RPMI8226 (cell line): ENCODE measurements around the gene DCP2.

Source experiments
- DNase-seq: peaks from one replicate; pipeline ENCODE4 v3.0.0-alpha.2; 2015

DCP2 gene

DNA sequence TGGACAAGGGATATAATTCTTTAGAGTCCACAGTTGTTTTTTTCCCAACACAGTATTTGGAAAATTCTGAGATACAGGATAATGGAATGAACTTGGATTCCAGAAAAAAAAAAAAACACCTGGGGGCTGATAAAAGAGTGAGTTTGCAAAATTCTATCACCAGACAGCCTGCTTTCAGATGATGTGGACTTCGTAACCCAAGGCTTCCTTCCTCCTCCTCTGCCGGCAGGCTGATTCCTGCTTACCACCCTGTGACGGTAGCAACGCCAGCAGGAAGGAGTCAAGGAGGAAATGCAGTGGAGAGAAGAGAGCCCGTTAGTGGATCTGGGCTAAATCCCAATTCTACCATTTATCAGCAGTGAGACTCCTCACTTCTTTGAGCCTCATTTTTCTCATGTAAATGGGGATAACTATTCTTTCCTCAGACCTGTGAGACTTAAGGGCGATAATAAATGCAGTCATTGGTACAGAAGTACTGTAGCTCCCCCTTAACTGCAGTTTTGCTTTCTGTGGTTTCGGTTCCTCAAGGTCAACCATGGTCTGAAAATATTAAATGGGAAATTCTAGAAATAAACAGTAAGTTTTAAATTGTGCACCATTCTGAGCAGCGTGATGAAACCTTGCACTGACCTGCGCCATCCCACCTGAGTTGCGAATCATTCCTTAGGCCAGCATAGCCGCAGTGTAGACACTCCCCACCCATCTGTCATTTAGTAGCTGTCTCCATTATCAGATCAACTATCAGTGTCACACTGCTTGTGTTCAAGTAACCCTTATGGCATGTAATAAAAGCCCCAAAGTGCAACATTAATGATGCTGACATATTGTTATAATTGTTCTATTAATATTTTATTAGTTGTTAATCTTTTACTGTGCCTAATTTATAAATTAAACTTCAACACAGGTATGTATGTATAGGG lies 71.4 kb downstream of the DCP2 start:
- DNase-seq: peak; percentile 48

DNA sequence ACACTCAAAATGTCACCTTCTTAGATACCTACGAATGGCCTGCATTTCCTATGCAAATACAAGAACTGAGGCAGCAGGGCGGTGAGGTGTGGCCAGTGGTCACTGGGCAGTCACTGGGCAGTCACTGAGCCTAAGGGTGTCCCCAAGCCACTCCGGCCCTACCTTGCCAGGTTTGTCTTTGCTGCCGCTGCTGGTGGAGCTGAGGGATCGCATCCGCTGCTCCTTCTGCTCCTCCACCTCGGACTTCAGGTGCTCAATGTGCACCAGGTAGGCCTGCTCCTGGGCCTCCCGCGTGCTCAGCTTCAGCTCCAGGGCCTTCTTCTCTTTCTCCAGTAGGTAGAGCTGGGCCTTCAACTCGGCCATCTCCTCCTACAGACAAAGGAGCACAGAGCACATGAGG lies 72.3 kb downstream of the DCP2 start:
- no peak for DNase-seq

DNA sequence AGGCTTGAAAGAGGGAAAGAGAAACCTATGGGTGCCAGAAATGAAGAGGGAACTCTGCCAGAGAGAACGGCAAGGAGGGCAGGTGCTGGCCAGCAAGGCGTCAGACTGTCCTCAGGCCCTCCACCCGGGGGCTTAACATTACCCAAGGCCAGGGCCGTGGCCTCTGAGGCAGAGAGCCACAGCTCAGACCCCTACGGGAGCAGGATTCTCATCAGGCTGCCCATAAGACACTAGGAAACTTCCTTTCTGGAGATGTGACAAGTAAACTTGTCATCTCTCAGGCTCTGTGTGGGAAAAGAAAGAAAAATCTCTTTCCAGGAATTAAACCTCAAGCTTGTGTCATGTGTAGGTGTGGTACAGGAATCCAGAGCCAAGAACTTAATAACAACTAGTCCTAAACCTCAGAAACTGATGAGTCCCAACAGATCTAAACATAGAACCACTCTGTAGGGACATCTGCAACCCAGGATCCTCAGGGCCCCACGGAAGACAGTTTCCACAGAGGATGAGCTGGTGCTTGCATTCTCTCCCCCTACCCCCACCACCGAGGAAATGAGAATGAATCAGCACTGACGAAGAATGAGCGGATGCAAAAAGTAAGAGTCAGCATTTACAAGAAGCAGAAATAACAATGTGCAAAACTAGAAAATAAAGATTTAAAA lies 74.3 kb downstream of the DCP2 start:
- DNase-seq: peak; percentile 52

DNA sequence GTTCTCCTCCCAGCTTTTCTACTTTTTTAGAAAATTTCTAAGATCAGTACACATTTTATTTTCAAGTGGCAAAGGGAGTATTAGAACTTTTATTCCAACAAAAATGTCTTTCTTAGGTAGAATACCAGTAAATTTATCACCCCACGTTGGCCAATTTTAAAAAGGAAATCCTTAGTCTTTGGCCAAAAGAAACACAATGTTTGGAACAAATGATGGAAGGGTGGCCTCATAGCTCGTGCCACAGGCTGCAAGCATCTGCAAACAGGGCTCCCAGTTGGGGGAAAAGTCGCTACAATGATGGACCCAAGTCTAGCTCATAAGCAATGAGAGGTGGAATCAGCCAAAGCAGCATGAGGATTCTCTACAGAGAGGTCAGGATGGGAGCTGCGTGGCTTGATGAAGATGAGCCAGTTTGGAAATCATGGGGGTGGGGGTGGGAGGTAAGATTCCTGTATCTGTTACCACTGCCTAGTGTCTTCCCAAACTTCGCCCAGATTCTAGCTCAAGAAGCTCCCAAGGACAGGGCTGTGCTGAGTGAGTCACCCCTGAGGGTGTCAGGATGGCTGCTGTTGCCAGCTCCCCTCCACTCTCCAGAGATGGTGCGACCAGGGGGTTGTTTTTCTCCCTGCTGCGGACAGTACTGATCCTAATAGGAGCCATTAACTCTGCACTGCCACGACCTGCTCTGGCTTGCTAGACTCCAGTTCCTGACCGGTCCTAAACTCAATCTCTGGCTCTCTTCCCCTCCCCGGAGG lies 75.6 kb downstream of the DCP2 start:
- no peak for DNase-seq

DNA sequence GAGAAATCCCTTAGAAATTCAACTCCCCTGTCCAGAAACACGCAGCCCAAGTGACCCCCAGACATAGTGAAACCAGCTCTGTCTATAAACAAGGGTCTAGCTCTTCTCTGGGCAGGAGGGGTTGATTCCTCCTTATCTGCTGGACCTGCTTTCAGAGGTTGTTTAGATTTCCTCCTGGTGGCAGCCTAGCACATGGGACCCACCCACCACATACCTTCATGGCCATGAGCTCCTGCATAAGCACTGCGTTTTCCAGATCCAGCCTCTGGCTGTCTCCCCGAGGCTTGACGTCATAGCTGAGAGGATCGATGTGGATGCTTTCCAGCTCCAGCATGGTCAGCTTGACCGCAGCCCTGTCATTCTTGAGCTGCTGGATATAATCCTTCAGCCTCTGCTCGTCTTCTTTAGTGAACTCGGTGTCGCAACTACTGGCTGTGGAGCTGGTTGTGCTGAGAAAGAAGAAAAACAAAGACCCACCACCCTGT lies 77.0 kb downstream of the DCP2 start:
- DNase-seq: no peak

DNA sequence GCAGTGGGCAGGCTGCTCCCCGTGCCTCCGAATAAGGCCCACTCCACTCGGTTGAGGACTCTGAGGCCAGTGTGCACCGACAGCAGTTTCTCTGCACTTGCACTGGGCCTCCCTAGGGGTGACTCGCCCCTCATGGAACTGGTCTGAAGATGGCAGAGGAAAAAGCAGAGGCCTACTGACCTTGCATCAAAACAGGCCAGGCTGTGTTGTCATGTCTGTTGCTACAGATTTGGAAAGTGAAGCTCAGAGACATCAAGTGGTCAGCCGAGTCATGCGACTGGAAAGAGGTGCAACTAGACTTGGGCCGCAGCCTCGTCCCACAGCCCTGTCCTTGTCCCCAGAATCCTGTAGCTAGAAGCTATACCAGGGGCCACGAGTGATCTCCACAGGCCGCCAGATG lies 78.3 kb downstream of the DCP2 start:
- DNase-seq: no peak

DNA sequence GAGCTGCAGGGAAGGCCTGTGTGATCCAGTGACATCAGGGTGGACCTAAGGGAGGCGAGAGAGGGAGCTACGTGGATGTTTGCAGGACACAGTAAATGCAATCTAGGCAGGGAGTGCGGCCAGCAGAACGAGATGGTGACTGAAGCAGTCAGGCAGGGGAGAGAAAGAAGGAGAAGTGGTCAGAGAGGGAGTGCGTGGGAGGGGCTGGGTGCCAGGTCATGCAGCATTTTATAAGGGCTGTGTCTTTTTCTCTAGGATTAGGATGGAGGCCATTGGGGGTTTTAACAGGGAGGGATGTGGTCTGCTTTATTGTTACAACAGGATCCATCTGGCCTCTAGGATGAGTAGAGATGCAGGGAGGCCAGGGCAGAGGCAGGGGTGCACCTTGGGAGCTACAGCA lies 80.4 kb downstream of the DCP2 start:
- no peak for DNase-seq

DNA sequence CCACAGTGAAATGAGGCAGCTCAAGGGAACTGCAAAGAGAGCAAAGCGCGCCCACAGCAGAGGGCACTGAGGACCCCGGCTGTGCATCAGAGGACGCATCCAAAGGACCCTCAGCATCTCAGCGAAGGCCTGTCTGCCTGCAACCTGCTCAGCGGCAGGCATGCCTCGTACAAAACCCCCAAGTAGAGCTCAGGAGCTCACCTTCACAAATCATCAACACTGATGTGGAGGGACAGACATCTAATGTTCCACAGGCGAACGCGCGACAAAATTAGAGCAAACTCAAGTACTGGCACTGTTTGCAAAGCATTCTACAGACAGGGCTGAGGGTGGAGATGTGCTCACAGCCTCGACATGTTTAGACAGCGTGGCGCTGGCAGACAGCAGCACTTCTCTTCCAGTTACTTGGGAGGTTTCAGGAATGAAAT lies 81.0 kb downstream of the DCP2 start:
- DNase-seq: no peak

DNA sequence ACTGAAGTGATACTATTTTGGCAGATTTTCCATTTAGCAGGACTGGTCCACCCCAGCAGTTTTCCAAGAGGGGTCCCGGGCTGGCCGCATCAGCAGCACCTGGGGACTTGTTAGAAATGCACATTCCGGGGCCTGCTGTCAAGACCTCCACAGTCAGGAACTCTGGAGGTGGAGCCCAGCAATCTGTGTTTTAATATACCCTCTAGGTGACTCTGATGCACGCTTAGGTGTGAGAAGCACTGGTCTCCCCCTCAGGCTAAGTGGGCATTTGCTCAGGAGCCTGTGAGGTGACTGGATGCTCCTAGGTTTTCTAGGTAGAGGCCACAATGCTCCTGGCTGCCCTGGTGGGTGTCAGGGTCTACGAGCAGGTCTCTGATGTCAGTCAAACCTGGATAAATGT lies 81.7 kb downstream of the DCP2 start:
- DNase-seq: no peak

DNA sequence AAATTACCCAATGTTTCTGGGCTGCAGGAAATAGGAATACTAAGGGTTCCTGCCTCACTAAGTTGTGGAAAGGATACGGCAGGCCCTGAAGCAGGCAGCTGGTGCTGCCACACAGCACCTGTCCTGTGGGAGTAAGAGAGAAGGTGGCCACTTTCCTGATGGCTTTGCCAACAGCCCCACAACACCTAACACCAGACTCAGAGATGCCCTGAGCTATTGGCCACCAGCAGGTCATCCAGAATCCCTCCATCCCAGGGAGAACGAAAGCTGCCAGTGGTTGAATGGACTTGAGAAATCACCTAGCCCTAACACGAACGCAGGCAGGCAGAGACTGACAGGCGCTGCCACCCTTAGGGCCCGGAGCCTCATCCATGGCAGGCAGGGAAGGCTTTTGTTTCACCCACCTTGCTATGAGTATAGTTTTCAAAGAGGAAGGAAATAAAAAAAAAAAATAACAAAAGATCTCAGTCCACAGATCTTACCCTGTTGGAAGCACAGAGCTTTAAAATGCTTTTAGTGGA lies 82.2 kb downstream of the DCP2 start:
- no peak for DNase-seq

DNA sequence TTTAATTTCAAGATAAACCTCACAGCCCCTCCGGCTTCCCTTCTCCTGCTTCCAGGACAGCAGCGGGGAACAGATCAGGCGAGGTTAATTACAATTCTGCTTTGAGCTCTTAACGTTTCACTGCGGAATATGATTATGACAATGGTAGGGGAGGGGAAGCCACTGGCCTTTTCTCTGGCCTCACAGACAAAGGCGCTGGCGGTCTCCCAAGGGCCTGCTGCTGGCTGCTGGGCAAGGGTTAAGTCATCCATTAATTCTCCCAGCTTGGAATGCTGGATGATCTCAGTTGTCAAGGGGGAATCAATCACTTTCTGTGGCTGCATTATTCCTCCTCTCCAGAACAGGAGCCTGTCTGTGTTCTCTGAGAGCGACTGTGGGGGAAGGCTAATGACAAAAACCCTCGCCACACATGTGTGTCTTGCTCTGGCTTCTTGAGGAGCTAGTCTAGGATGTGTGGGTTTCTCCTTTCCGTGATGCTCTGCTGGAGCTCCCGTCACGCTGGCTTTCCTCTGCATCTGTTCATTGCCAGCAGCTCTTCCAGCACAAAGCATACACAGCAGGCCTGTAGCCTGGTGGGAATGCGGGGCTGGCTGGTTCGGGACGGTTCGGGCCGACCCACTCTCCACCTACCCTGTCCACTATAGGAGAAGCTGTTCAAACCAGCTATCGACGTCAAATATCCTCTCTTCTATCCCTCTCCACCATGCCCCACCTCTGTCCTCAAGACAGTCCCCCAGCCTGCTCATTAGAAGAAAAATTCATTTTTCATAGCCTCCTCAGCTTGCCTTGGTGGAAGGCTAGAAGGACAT lies 82.8 kb downstream of the DCP2 start:
- DNase-seq: no peak

DNA sequence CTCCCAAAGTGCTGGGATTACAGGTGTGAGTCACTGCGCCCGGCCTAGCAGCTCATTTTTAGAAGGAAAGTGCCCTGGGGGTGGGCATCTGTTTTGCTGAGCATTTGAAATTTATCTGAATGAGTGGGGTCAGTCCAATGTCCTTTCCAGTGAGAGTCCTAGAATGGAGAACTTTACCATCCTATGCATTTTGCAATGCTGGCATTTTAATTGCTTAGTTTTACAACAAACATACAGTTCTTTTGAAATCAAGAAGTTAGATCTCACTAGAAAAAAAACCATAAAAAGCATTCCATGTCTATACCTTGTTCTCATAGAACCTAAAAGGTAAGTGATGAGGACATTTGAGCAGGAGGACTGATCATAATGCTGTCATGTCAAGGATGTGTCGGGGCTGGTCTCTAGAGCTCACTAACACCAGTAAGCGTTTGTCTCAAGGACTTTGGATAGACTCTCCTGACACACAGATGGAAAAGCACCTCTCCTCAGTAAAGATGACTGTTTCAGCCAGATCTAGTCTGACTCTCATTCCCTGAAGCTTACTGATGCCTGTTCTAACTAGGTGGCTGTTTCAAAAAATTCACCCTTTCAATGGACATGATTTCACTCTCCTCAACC lies 83.9 kb downstream of the DCP2 start:
- DNase-seq: no peak

DNA sequence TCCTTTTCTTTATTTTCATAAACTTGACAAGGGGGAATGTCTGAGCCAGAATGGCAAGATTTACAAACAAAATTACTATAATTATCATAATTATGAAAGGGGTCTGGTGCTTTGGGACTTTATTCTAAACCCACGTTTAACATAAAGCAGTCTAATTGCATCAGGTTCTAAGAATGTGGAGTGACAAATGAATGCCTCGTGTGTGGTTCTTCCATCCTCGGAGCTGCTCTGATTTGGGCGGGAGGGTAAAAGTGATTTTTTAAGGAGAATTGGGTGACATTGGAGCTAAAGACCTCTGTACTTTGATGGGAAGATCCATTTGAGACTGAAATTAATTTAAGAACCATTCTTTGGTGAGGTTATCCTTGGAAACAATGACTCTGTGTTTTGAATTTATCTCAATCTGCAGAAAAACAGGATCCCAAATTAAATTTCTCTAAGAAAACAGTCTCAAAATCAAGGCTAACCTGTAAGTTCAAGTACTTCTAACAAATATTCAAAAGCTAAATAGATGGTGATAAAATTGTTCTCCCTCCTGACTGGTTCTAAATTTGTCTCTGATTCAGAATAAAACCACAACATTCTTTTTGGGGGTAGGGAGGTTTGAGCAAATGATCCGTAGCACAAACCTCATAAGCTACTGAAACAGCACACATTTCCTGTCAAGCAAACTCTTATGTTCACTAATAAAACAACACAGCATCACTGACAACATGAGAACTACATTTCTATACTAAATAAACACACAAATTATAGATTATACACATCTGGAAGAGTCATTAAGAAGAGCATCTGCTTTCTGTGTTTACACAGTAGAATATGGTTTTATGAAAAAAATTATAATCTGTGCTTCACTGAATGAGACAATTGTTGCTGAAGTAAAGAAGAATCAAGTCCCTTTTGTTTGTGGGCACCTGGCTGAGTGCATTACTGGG lies 85.5 kb downstream of the DCP2 start:
- no peak for DNase-seq

DNA sequence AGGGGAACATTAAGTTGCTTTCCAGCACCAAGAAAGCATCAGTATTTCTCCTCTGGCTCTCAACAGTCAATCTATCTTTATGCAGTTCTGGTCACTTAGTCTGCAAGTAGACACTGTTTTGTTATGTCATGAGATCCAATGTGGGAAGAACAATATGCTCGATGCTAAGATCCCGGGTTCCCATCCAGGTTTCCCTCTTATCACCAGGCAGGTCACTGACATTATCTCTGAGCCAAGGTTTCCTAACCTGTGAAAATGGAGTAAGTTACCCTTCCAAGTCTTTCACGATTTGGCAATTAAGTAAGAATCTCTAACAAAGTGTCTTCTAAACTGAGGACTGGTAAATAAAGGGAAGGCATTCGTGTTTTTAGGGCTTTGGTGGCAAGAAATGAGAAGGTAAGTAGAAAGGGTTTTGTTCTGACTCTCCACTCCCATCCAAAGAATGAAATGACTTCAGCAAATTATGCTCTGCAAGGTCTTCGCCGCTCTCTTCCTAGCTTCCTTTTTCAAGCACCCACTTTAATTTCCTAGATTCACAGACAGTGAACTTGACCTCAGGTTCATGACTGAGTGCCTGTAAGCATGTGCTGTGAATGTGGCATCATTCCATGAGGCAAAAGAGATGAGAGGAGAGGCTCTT lies 86.4 kb downstream of the DCP2 start:
- DNase-seq: no peak

DNA sequence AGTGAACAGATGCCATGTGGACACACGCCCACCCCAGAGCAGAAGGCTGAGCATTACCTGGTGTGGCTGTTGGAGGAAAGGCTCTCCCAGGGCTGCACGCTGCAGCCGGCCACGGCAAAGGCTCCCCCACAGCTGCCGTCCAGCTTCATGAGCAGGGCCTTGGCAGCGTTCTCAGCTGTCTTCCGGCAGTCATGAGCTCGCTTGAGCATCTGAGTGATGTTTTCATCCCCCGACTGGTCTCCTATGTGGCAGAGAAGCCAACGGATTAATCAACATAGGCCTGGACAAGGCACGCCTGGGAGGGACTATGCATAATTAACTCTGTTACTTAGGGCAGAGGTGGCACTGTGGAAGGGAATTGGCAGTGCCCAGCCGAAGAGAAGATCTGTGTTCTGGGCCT lies 87.3 kb downstream of the DCP2 start:
- no peak for DNase-seq

DNA sequence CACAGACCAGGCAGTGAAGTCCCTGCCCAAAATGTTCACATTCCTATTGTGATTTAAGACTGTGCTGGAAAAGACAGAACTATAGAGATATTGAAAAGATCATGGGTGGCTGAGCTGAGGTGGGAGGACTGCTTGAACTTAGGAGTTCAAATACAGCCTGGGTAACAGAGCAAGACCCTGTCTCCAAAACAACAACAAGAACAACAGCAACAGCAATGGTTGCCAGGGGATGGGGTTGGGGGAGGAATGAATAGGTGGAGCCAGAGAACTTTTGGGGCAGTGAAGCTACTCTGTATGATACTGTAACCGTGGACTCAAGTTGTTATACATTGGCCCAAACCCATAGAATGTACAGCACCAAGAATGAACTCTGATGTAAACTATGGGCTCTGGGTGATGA lies 88.2 kb downstream of the DCP2 start:
- no peak for DNase-seq

DNA sequence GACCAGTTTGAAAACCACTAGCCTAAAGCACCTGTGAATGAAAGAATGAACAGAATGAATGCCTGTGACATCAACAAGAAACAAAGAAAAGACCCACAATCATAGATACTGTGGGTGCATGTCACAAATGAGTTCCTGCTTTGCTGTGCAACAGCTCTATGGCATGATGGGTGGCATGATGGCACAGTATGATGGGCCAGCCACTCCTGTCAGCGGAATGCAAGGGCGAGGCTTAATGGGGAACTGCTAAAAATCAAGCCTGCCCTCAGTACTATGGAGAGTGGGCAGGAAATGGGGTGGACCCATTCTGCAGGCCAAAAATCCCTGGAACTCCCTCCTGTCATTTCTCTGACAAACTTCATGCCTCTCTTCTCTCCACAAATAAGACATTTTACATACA lies 89.0 kb downstream of the DCP2 start:
- DNase-seq: no peak

DNA sequence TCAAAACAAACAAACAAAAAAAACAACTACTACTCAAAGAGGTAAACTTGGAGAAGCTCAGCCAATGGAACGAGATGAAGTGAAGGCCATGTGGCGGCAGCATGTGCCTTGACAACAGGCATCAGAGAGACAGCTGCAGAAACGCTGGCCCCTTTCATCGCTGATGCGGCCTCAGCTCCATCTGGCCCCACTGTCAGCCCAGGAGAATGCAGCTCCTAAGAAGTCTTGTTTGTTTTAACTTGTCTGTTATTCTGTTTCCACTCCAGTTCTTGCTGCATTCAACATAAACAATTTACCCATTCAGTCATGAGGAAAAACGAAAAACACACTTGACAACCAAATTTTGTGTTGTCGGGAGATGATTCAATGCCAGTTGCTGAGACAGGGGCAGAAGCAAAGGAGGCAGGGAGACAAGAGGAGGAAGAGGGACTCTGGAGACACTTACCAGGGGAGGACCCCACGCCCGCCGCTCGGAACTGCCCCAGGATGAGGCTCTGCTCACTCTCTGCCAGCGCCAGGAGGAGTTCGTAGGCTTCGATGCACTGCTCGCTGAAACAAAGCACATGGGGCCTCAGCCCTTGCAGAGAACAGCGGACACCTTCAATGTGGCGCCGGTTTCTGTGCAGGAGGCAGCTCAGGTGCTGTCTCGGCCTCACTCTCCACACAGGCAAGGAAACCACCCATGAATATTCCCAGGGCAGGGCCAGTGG lies 91.2 kb downstream of the DCP2 start:
- DNase-seq: no peak

DNA sequence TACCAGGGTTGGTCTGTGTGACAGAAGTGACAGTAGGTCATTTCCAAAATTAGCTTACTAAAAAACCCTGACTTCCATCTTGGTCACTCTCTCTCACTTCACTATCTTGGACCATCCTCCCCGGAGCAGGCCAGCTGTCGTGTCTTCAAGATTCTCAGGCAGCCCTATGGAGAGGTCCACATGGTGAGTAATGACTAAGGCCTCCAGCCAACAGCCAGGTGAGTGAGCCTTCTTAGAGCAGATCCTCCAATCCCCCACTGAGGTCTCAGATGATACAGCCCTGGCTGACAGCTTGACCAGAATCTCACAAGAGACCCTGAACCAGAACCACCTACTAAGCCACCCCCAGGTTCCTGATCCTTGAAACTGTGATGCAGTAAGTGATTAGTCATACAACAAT lies 92.0 kb downstream of the DCP2 start:
- no peak for DNase-seq
